AG04449 (cell line): ENCODE measurements around the gene CAMSAP1.

Experiments used
- CTCF ChIA-PET: fragments of 350-600 bp; formaldehyde crosslinking; extraction: SDS; loops from one replicate; lab custom pipeline; 2021; ENCODE audit warnings: antibody characterized with exemption; lab: Yijun Ruan, JAX
- POLR2A ChIA-PET: fragments of 400-600, 350-600 bp; formaldehyde crosslinking; extraction: SDS; loops from one replicate; lab custom pipeline; 2020; ENCODE audit warnings: antibody characterized with exemption, inconsistent platforms; lab: Yijun Ruan, JAX
- DNase-seq: peaks from one replicate; pipeline ENCODE4 v3.0.0-alpha.2; 2010; ENCODE audit warnings: low read depth, low spot score
- H3K4me3 ChIP-seq: 2 replicates; pipeline ENCODE4 v1.5.1; 2011; ENCODE audit warnings: low read depth, mild to moderate bottlenecking, control low read depth, low read length
- CTCF ChIP-seq: IDR thresholded peaks from one replicate; pipeline ENCODE4 v1.5.1; 2011; ENCODE audit warnings: mild to moderate bottlenecking, moderate library complexity, low read length, control low read depth, inconsistent platforms; ENCODE audit not compliant: insufficient read depth; ENCODE audit errors: missing control alignments

Gene CAMSAP1

GRCh38 chr9:135937521-135938489 lies 30.5 kb upstream of the CAMSAP1 start:
- DNase-seq: no peak
- POLR2A ChIA-PET: no interaction called here
- TF ChIP-seq CTCF: no peak
- CTCF ChIA-PET: no interaction called here
- H3K4me3 ChIP-seq: no peak overlapping the region

GRCh38 chr9:135933114-135933513 lies 25.8 kb upstream of the CAMSAP1 start:
- H3K4me3 ChIP-seq: no peak overlapping the region
- CTCF ChIA-PET: no interaction called here
- DNase-seq: no peak
- POLR2A ChIA-PET: no interaction called here
- no peak for TF ChIP-seq CTCF

- no peak overlapping the region for H3K4me3 ChIP-seq
- TF ChIP-seq CTCF: no peak
- ChIA-PET POLR2A (no interaction called here), CTCF (no interaction called here)
- DNase-seq: no peak
Observed at GRCh38 chr9:135932656-135933055, 25.3 kb upstream of the CAMSAP1 start.

GRCh38 chr9:135931349-135931820 lies 24.0 kb upstream of the CAMSAP1 start:
- DNase-seq: no peak
- TF ChIP-seq CTCF: no peak
- H3K4me3 ChIP-seq: no peak overlapping the region
- CTCF ChIA-PET: no interaction called here
- POLR2A ChIA-PET: no interaction called here

GRCh38 chr9:135930446-135931345 lies 23.4 kb upstream of the CAMSAP1 start:
- no peak for TF ChIP-seq CTCF
- POLR2A ChIA-PET: interaction anchor here (0.6 kb wide), 1 partner anchor 23 kb away, joined by 3 read pairs; the partner anchor contains the start of gene CAMSAP1
- DNase-seq: no peak
- H3K4me3 ChIP-seq: no peak overlapping the region
- CTCF ChIA-PET: interaction anchor here (1.1 kb wide), 1 partner anchor 67 kb away, joined by 3 read pairs; no protein-coding TSS in a partner anchor
